ENCODE measurements around the gene SGPL1. TPM values are rescaled to one million over a fixed set of nuclear protein-coding genes. Genes with fewer than 3 reads are reported as not detected.
A peak's percentile ranks its signal among the peaks of the same experiment; 100 is the strongest.
"Not testable (repeated sequence)": the region's sequence is repeated elsewhere in the genome, so short reads cannot be mapped to it uniquely, and the experiment has no call there.

The SGPL1 gene
- total and polyA plus RNA-seq, 3 experiments from 2014 or later, result 17.8 to 64.4 (median 64.3) TPM

- peak overlapping the region in 1 of 8 donors; percentile 43 for H3K27ac Mint-ChIP-seq
- no peak overlapping the region for H3K27ac ChIP-seq (ENCODE audit: low read depth, low read length)
- H3K4me1 ChIP-seq (ENCODE audit: insufficient read depth, low read length), result no peaks in the 10 kb centered on the region
- H3K36me3 ChIP-seq (ENCODE audit: insufficient read depth, low read length), result peaks cover 13% of the 10 kb centered on the region
- H3K9me3 Mint-ChIP-seq, result no peaks in the 10 kb centered on the region
- H3K4me3 ChIP-seq (ENCODE audit: low read length), result no peak overlapping the region
- no peaks in the 10 kb centered on the region for H3K9me3 ChIP-seq (ENCODE audit: low read length)
- peaks cover 5 to 83% (median 32%) of the 10 kb centered on the region in 3 donors for H3K36me3 Mint-ChIP-seq
- POLR2A ChIA-PET, result no interaction called here
- peaks cover 16 to 31% (median 17%) of the 10 kb centered on the region in 3 donors for H3K4me1 Mint-ChIP-seq
- H3K4me3 Mint-ChIP-seq, result no peak overlapping the region
- CTCF ChIA-PET, result interaction anchor here (0.7 kb wide), 1 partner anchor 466 kb away, joined by 3 read pairs; the partner anchor contains the start of gene SLC29A3
- no peak for DNase-seq
- no peaks in the 10 kb centered on the region for H3K27me3 ChIP-seq (ENCODE audit: insufficient read depth, low read length, poor library complexity, severe bottlenecking)
- H3K27me3 Mint-ChIP-seq, result peaks cover 0 to 1% of the 10 kb centered on the region in 2 donors
Observed at GRCh38 chr10:70853457-70853856, 37.7 kb downstream of the SGPL1 start.

GRCh38 chr10:70856454-70856853, 40.7 kb downstream of the SGPL1 start:
- Histone ChIP-seq H3K9me3 (ENCODE audit: low read length) (no peaks in the 10 kb centered on the region), H3K27me3 (ENCODE audit: insufficient read depth, low read length, poor library complexity, severe bottlenecking) (no peaks in the 10 kb centered on the region), H3K4me1 (ENCODE audit: insufficient read depth, low read length) (no peaks in the 10 kb centered on the region), H3K27ac (ENCODE audit: low read depth, low read length) (no peak overlapping the region), H3K4me3 (ENCODE audit: low read length) (no peak overlapping the region), H3K36me3 (ENCODE audit: insufficient read depth, low read length) (peaks cover 19% of the 10 kb centered on the region)
- H3K9me3 Mint-ChIP-seq, result no peaks in the 10 kb centered on the region
- H3K27ac Mint-ChIP-seq, result peak overlapping the region in 2 of 8 donors; percentile 8 to 30
- POLR2A ChIA-PET, result no interaction called here
- CTCF ChIA-PET, result interaction anchor here (0.9 to 1.3 kb wide), 2 partner anchors 22 to 307 kb away, joined by 4 read pairs; no protein-coding TSS in a partner anchor
- H3K36me3 Mint-ChIP-seq, result peaks cover 9 to 87% (median 36%) of the 10 kb centered on the region in 3 donors
- no peak overlapping the region for H3K4me3 Mint-ChIP-seq
- H3K4me1 Mint-ChIP-seq, result peaks cover 11 to 17% (median 12%) of the 10 kb centered on the region in 3 donors
- peaks cover 0 to 1% of the 10 kb centered on the region in 2 donors for H3K27me3 Mint-ChIP-seq
- DNase-seq, result no peak

GRCh38 chr10:70858759-70859158, 43.0 kb downstream of the SGPL1 start:
- H3K36me3 ChIP-seq (ENCODE audit: insufficient read depth, low read length), result peaks cover 11% of the 10 kb centered on the region
- Mint-ChIP-seq H3K4me3 (no peak overlapping the region), H3K27me3 (no peaks in the 10 kb centered on the region), H3K9me3 (no peaks in the 10 kb centered on the region), H3K36me3 (peaks cover 9 to 80% (median 40%) of the 10 kb centered on the region in 3 donors), H3K27ac (peak overlapping the region in 2 of 8 donors; percentile 38 to 63), H3K4me1 (peaks cover 11 to 17% (median 12%) of the 10 kb centered on the region in 3 donors)
- no peaks in the 10 kb centered on the region for H3K27me3 ChIP-seq (ENCODE audit: insufficient read depth, low read length, poor library complexity, severe bottlenecking)
- DNase-seq, result no peak
- H3K4me3 ChIP-seq (ENCODE audit: low read length), result no peak overlapping the region
- ChIA-PET POLR2A (no interaction called here), CTCF (no interaction called here)
- no peaks in the 10 kb centered on the region for H3K9me3 ChIP-seq (ENCODE audit: low read length)
- no peak overlapping the region for H3K27ac ChIP-seq (ENCODE audit: low read depth, low read length)
- no peaks in the 10 kb centered on the region for H3K4me1 ChIP-seq (ENCODE audit: insufficient read depth, low read length)

GRCh38 chr10:70861495-70862197, 45.9 kb downstream of the SGPL1 start:
- POLR2A ChIA-PET; H3K27ac Mint-ChIP-seq; H3K27me3 Mint-ChIP-seq; CTCF ChIA-PET; H3K4me3 ChIP-seq (ENCODE audit: low read length); H3K4me3 Mint-ChIP-seq; H3K4me1 ChIP-seq (ENCODE audit: insufficient read depth, low read length); H3K9me3 ChIP-seq (ENCODE audit: low read length); H3K27ac ChIP-seq (ENCODE audit: low read depth, low read length); H3K27me3 ChIP-seq (ENCODE audit: insufficient read depth, low read length, poor library complexity, severe bottlenecking); DNase-seq; H3K9me3 Mint-ChIP-seq: not testable (repeated sequence)
- peaks cover 8 to 15% (median 9%) of the 10 kb centered on the region in 3 donors for H3K4me1 Mint-ChIP-seq
- H3K36me3 ChIP-seq (ENCODE audit: insufficient read depth, low read length), result peaks cover 11% of the 10 kb centered on the region
- H3K36me3 Mint-ChIP-seq, result peaks cover 9 to 75% (median 31%) of the 10 kb centered on the region in 3 donors

- H3K9me3 ChIP-seq (ENCODE audit: low read length), result no peaks in the 10 kb centered on the region
- peaks cover 6% of the 10 kb centered on the region for H3K36me3 ChIP-seq (ENCODE audit: insufficient read depth, low read length)
- no peaks in the 10 kb centered on the region for H3K27me3 ChIP-seq (ENCODE audit: insufficient read depth, low read length, poor library complexity, severe bottlenecking)
- no peak overlapping the region for H3K27ac ChIP-seq (ENCODE audit: low read depth, low read length)
- Mint-ChIP-seq H3K4me3 (no peak overlapping the region), H3K4me1 (peaks cover 4 to 5% (median 4%) of the 10 kb centered on the region in 3 donors), H3K27ac (peak overlapping the region in 3 of 8 donors; percentile 19 to 81 (median 62)), H3K9me3 (no peaks in the 10 kb centered on the region), H3K36me3 (peaks cover 9 to 65% (median 24%) of the 10 kb centered on the region in 3 donors), H3K27me3 (no peaks in the 10 kb centered on the region)
- no peak for DNase-seq
- no peaks in the 10 kb centered on the region for H3K4me1 ChIP-seq (ENCODE audit: insufficient read depth, low read length)
- POLR2A ChIA-PET, result no interaction called here
- no peak overlapping the region for H3K4me3 ChIP-seq (ENCODE audit: low read length)
- CTCF ChIA-PET, result no interaction called here
Observed at GRCh38 chr10:70863470-70864160, 47.9 kb downstream of the SGPL1 start.

- Histone ChIP-seq H3K4me3 (ENCODE audit: low read length) (no peak overlapping the region), H3K36me3 (ENCODE audit: insufficient read depth, low read length) (no peaks in the 10 kb centered on the region), H3K4me1 (ENCODE audit: insufficient read depth, low read length) (no peaks in the 10 kb centered on the region), H3K9me3 (ENCODE audit: low read length) (no peaks in the 10 kb centered on the region), H3K27ac (ENCODE audit: low read depth, low read length) (no peak overlapping the region), H3K27me3 (ENCODE audit: insufficient read depth, low read length, poor library complexity, severe bottlenecking) (no peaks in the 10 kb centered on the region)
- no peak for DNase-seq
- POLR2A ChIA-PET, result no interaction called here
- peaks cover 9 to 68% (median 20%) of the 10 kb centered on the region in 3 donors for H3K36me3 Mint-ChIP-seq
- H3K27ac Mint-ChIP-seq, result peak overlapping the region in 1 of 8 donors; percentile 9
- H3K27me3 Mint-ChIP-seq, result no peaks in the 10 kb centered on the region
- no peaks in the 10 kb centered on the region for H3K9me3 Mint-ChIP-seq
- H3K4me1 Mint-ChIP-seq, result peaks cover 4 to 5% (median 4%) of the 10 kb centered on the region in 3 donors
- no peak overlapping the region for H3K4me3 Mint-ChIP-seq
- CTCF ChIA-PET, result interaction anchor here (1.6 kb wide), 1 partner anchor 12 kb away, joined by 4 read pairs; no protein-coding TSS in a partner anchor
Observed at GRCh38 chr10:70864935-70865334, 49.2 kb downstream of the SGPL1 start.

- CTCF ChIA-PET, result interaction anchor here (1.4 kb wide), 1 partner anchor 13 kb away, joined by 3 read pairs; no protein-coding TSS in a partner anchor
- Mint-ChIP-seq H3K4me3 (no peak overlapping the region), H3K9me3 (no peaks in the 10 kb centered on the region), H3K27me3 (no peaks in the 10 kb centered on the region), H3K4me1 (peaks cover 1 to 5% (median 4%) of the 10 kb centered on the region in 3 donors), H3K27ac (no peak overlapping the region), H3K36me3 (peaks cover 5 to 67% (median 17%) of the 10 kb centered on the region in 3 donors)
- Histone ChIP-seq H3K27ac (ENCODE audit: low read depth, low read length) (no peak overlapping the region), H3K36me3 (ENCODE audit: insufficient read depth, low read length) (no peaks in the 10 kb centered on the region), H3K27me3 (ENCODE audit: insufficient read depth, low read length, poor library complexity, severe bottlenecking) (no peaks in the 10 kb centered on the region), H3K4me3 (ENCODE audit: low read length) (no peak overlapping the region), H3K4me1 (ENCODE audit: insufficient read depth, low read length) (no peaks in the 10 kb centered on the region), H3K9me3 (ENCODE audit: low read length) (no peaks in the 10 kb centered on the region)
- POLR2A ChIA-PET, result no interaction called here
- no peak for DNase-seq
Observed at GRCh38 chr10:70866424-70866823, 50.7 kb downstream of the SGPL1 start.

- Histone ChIP-seq H3K27ac (ENCODE audit: low read depth, low read length) (no peak overlapping the region), H3K27me3 (ENCODE audit: insufficient read depth, low read length, poor library complexity, severe bottlenecking) (no peaks in the 10 kb centered on the region), H3K4me1 (ENCODE audit: insufficient read depth, low read length) (no peaks in the 10 kb centered on the region), H3K36me3 (ENCODE audit: insufficient read depth, low read length) (peaks cover 9% of the 10 kb centered on the region), H3K4me3 (ENCODE audit: low read length) (no peak overlapping the region), H3K9me3 (ENCODE audit: low read length) (no peaks in the 10 kb centered on the region)
- DNase-seq, result no peak
- H3K4me1 Mint-ChIP-seq, result no peaks in the 10 kb centered on the region
- ChIA-PET POLR2A (no interaction called here), CTCF (no interaction called here)
- no peak overlapping the region for H3K4me3 Mint-ChIP-seq
- no peaks in the 10 kb centered on the region for H3K9me3 Mint-ChIP-seq
- peak overlapping the region in 4 of 8 donors; percentile 1 to 73 (median 36) for H3K27ac Mint-ChIP-seq
- peaks cover 0 to 81% (median 15%) of the 10 kb centered on the region in 3 donors for H3K36me3 Mint-ChIP-seq
- H3K27me3 Mint-ChIP-seq, result peaks cover 0 to 2% of the 10 kb centered on the region in 2 donors
Observed at GRCh38 chr10:70872291-70872690, 56.5 kb downstream of the SGPL1 start.
